PC-3 (cell line): ENCODE data around the gene TWNK. TPM values are rescaled to one million over a fixed set of nuclear protein-coding genes. Genes with fewer than 3 reads are reported as not detected.

Source experiments
- ATAC-seq: fragments of 200-7000 bp; cut with Tn5 transposase; 2 replicates; pipeline ENCODE4 v1.9.1; 2020; ENCODE audit warnings: mild to moderate bottlenecking, moderate library complexity
- BruUV-seq: library from RNA; stranded (reverse); fragments of 400-500 nt; replicated peaks from 2 replicates; lab custom pipeline; 2021; lab: Mats Ljungman, UMichigan
- CTCF ChIA-PET: fragments of 300-600 bp; sonication (Branson Sonifier 250); formaldehyde crosslinking; loops from one replicate; lab custom pipeline; 2022; ENCODE audit warnings: antibody characterized with exemption; lab: Charles Lee
- POLR2A ChIA-PET: fragments of 300-600 bp; sonication (Branson Sonifier 250); formaldehyde crosslinking; loops from one replicate; lab custom pipeline; 2022; ENCODE audit warnings: antibody characterized with exemption; ENCODE audit not compliant: unreplicated experiment; lab: Charles Lee
- DNase-seq: peaks from one replicate; pipeline ENCODE4 v3.0.0-alpha.2; 2015
- H2AFZ ChIP-seq: fragments of 300-600 bp; sonication (generic); 2 replicates; pipeline ENCODE4 v1.6.0; 2016; ENCODE audit warnings: antibody characterized with exemption, low read length
- H3F3A ChIP-seq: fragments of 300-600 bp; sonication (generic); one replicate; pipeline ENCODE4 v1.6.0; 2017; ENCODE audit warnings: antibody characterized with exemption, low read length, control low read depth, mild to moderate bottlenecking; ENCODE audit not compliant: unreplicated experiment
- H3K27ac ChIP-seq: fragments of 300-600 bp; sonication (generic); 2 replicates; pipeline ENCODE4 v1.5.1; 2016; ENCODE audit warnings: mild to moderate bottlenecking, low read length
- H3K27me3 ChIP-seq: fragments of 300-600 bp; sonication (generic); 2 replicates; pipeline ENCODE4 v1.6.1; 2016; ENCODE audit warnings: low read length, mixed read lengths
- H3K36me3 ChIP-seq: fragments of 300-600 bp; sonication (generic); 2 replicates; pipeline ENCODE4 v1.6.1; 2016; ENCODE audit warnings: low read depth, mixed run types, low read length, mixed read lengths
- H3K4me1 ChIP-seq: fragments of 300-600 bp; sonication (generic); 2 replicates; pipeline ENCODE4 v1.5.1; 2016; ENCODE audit warnings: low read length; ENCODE audit not compliant: insufficient read depth
- H3K4me2 ChIP-seq: fragments of 300-600 bp; sonication (generic); 2 replicates; pipeline ENCODE4 v1.6.0; 2016; ENCODE audit warnings: low read length
- H3K4me3 ChIP-seq: fragments of 300-600 bp; sonication (generic); 2 replicates; pipeline ENCODE4 v1.5.1; 2016; ENCODE audit warnings: mild to moderate bottlenecking, low read length, mixed read lengths
- H3K79me2 ChIP-seq: fragments of 300-600 bp; sonication (generic); 2 replicates; pipeline ENCODE4 v1.6.1; 2017; ENCODE audit warnings: low read length, mixed read lengths
- H3K9ac ChIP-seq: fragments of 300-600 bp; sonication (generic); 2 replicates; pipeline ENCODE4 v1.6.0; 2016; ENCODE audit warnings: mild to moderate bottlenecking, low read length
- H3K9me2 ChIP-seq: fragments of 300-600 bp; sonication (generic); replicated peaks from 2 replicates; pipeline ENCODE4 v1.6.1; 2016; ENCODE audit warnings: mixed run types, low read length, mixed read lengths
- H3K9me3 ChIP-seq: fragments of 300-600 bp; sonication (generic); 2 replicates; pipeline ENCODE4 v1.6.1; 2016; ENCODE audit warnings: low read length, mixed read lengths
- H4K20me1 ChIP-seq: fragments of 300-600 bp; sonication (generic); 2 replicates; pipeline ENCODE4 v1.6.1; 2016; ENCODE audit warnings: low read length, mixed read lengths
- CTCF ChIP-seq: fragments of 300-600 bp; sonication (generic); conservative IDR thresholded peaks from 2 replicates; pipeline ENCODE4 v1.5.1; 2017; ENCODE audit warnings: antibody characterized with exemption, low read depth, mild to moderate bottlenecking, low read length
- EZH2 ChIP-seq: fragments of 300-600 bp; sonication (generic); IDR thresholded peaks from one replicate; pipeline ENCODE4 v1.6.1; 2017; ENCODE audit warnings: antibody characterized with exemption, mild to moderate bottlenecking, low read length; ENCODE audit not compliant: unreplicated experiment
- EZH2phosphoT487 ChIP-seq: fragments of 300-600 bp; sonication (generic); IDR thresholded peaks from 2 replicates; pipeline ENCODE4 v1.6.1; 2018; ENCODE audit warnings: mild to moderate bottlenecking, antibody characterized with exemption, low read length, borderline replicate concordance
- intact Hi-C: fragments of 100-400 bp; cut with micrococcal nuclease; formaldehyde crosslinking; loops from 2 replicates; pipeline ENCODE4 v1.9.0; 2023
- total RNA-seq: library from RNA; depleted of rRNA; stranded (reverse); fragments of >200 nt; gene quantifications from 2 replicates; pipeline ENCODE4 v1.2.3, GENCODE V29; 2014

The TWNK gene
- total RNA-seq, 1 experiment from 2014 or later = 7.5 TPM

GRCh38 chr10:101018118-101018599 lies 30.8 kb downstream of the TWNK start:
- H3K4me2 ChIP-seq = no peak overlapping the region
- no peaks in the 10 kb centered on the region for H3K9me2 ChIP-seq
- ATAC-seq = no peak
- no peaks in the 10 kb centered on the region for H3F3A ChIP-seq
- POLR2A ChIA-PET = no interaction called here
- no TSS peak for BruUV-seq
- H3K9me3 ChIP-seq = no peaks in the 10 kb centered on the region
- no peak overlapping the region for H3K4me3 ChIP-seq
- no peak for DNase-seq
- H3K9ac ChIP-seq = no peak overlapping the region
- peak overlapping the region; percentile 61; the same call in 1 of the 2 replicates for H2AFZ ChIP-seq
- H4K20me1 ChIP-seq = no peaks in the 10 kb centered on the region
- peaks cover 17% of the 10 kb centered on the region for H3K4me1 ChIP-seq
- H3K36me3 ChIP-seq = no peaks in the 10 kb centered on the region
- intact Hi-C loops = no loop called here
- TF ChIP-seq EZH2phosphoT487 (no peak), CTCF (no peak), EZH2 (no peak)
- H3K79me2 ChIP-seq = no peaks in the 10 kb centered on the region
- CTCF ChIA-PET = no interaction called here
- H3K27ac ChIP-seq = no peak overlapping the region
- no peaks in the 10 kb centered on the region for H3K27me3 ChIP-seq

- no peaks in the 10 kb centered on the region for H3K27me3 ChIP-seq
- ATAC-seq (peak; percentile 76), DNase-seq (peak; percentile 77)
- H4K20me1 ChIP-seq = no peaks in the 10 kb centered on the region
- H3K9me3 ChIP-seq = no peaks in the 10 kb centered on the region
- POLR2A ChIA-PET = no interaction called here
- H3K9me2 ChIP-seq = no peaks in the 10 kb centered on the region
- H3K9ac ChIP-seq = no peak overlapping the region
- no peaks in the 10 kb centered on the region for H3K79me2 ChIP-seq
- peaks cover 12% of the 10 kb centered on the region for H3K4me1 ChIP-seq
- intact Hi-C loops = no loop called here
- no peak overlapping the region for H3K27ac ChIP-seq
- H2AFZ ChIP-seq = peak overlapping the region; percentile 61
- no TSS peak for BruUV-seq
- peak overlapping the region; percentile 44; the same call in 1 of the 2 replicates for H3K4me2 ChIP-seq
- TF ChIP-seq EZH2phosphoT487 (no peak), EZH2 (no peak), CTCF (peak; percentile 74)
- H3F3A ChIP-seq = no peaks in the 10 kb centered on the region
- no peaks in the 10 kb centered on the region for H3K36me3 ChIP-seq
- H3K4me3 ChIP-seq = no peak overlapping the region
- CTCF ChIA-PET = interaction anchor here (0.5 to 0.6 kb wide), 2 partner anchors 36 to 72 kb away, joined by 3 read pairs; no protein-coding TSS in a partner anchor
Observed at GRCh38 chr10:101018600-101019439, 31.5 kb downstream of the TWNK start.

GRCh38 chr10:101019440-101019703 lies 32.0 kb downstream of the TWNK start:
- TF ChIP-seq EZH2phosphoT487 (no peak), CTCF (no peak)
- DNase-seq (no peak), ATAC-seq (no peak)
- H3K36me3 ChIP-seq = no peaks in the 10 kb centered on the region
- no peak overlapping the region for H3K27ac ChIP-seq
- no peaks in the 10 kb centered on the region for H4K20me1 ChIP-seq
- no peaks in the 10 kb centered on the region for H3K27me3 ChIP-seq
- H3F3A ChIP-seq = no peaks in the 10 kb centered on the region
- H3K9me3 ChIP-seq = no peaks in the 10 kb centered on the region
- POLR2A ChIA-PET = no interaction called here
- H3K4me1 ChIP-seq = peaks cover 12% of the 10 kb centered on the region
- no peaks in the 10 kb centered on the region for H3K9me2 ChIP-seq
- intact Hi-C loops = no loop called here
- no peaks in the 10 kb centered on the region for H3K79me2 ChIP-seq
- H3K4me3 ChIP-seq = no peak overlapping the region
- H3K9ac ChIP-seq = no peak overlapping the region
- H2AFZ ChIP-seq = no peak overlapping the region
- CTCF ChIA-PET = interaction anchor here (0.5 to 0.6 kb wide), 2 partner anchors 36 to 72 kb away, joined by 3 read pairs; no protein-coding TSS in a partner anchor
- peak overlapping the region; percentile 44; the same call in 1 of the 2 replicates for H3K4me2 ChIP-seq
- no TSS peak for BruUV-seq
